K562 (cell line): ENCODE measurements around the gene TLX3.

Experiments used
- ATF3 ChIP-seq, 2 experiments: fragments of 450-650 bp in 1 of 2; sonication (generic) in 1 of 2; formaldehyde crosslinking in 1 of 2; IDR thresholded peaks in 1 of 2; conservative IDR thresholded peaks in 1 of 2; 2 replicates each; pipeline versions ENCODE4 v1.6.1 to v1.8.1; 2016 to 2023; ENCODE audit warnings: mild to moderate bottlenecking in 2 of 2, moderate library complexity in 2 of 2, inconsistent platforms in 1 of 2, missing genetic modification reagents in 1 of 2
- CEBPB ChIP-seq: fragments of 450-650 bp; IDR thresholded peaks from 2 replicates; pipeline ENCODE4 v1.6.1; 2016; ENCODE audit warnings: missing genetic modification characterization, missing compliant biosample characterization
- KDM2B ChIP-seq: fragments of 250-450 bp; sonication (Bioruptor Pico); IDR thresholded peaks from 2 replicates; pipeline ENCODE4 v1.8.0; 2021; ENCODE audit warnings: mild to moderate bottlenecking, moderate library complexity
- NCOA1 ChIP-seq: fragments of 450-650 bp; IDR thresholded peaks from 2 replicates; pipeline ENCODE4 v1.6.1; 2016; ENCODE audit warnings: low read depth
- TAF7 ChIP-seq: fragments of 450-650 bp; IDR thresholded peaks from 2 replicates; pipeline ENCODE4 v1.6.1; 2016; ENCODE audit warnings: missing genetic modification characterization, missing compliant biosample characterization
- YY1 ChIP-seq, 3 experiments: IDR thresholded peaks; 2 replicates each; pipeline ENCODE4 v1.6.1; 2011; ENCODE audit warnings: low read length in 2 of 3, mild to moderate bottlenecking in 2 of 3, moderate library complexity in 2 of 3, borderline replicate concordance in 1 of 3, control low read depth in 1 of 3, low read depth in 1 of 3; ENCODE audit not compliant: insufficient read depth in 3 of 3, insufficient replicate concordance in 2 of 3, control insufficient read depth in 1 of 3, insufficient read length in 1 of 3; ENCODE audit errors: extremely low read depth in 1 of 3
- ZNF274 ChIP-seq: IDR thresholded peaks from 2 replicates; pipeline ENCODE4 v1.6.1; 2011; ENCODE audit warnings: low read depth, mild to moderate bottlenecking, low read length, moderate library complexity, borderline replicate concordance
- ZNF76 ChIP-seq: fragments of 250-450 bp; sonication (Bioruptor Pico); IDR thresholded peaks from 2 replicates; pipeline ENCODE4 v1.4.0; 2020; ENCODE audit warnings: mild to moderate bottlenecking, moderate library complexity, borderline replicate concordance
- TF ChIP-seq, protein P1 (sequence below), 3 experiments: IDR thresholded peaks in 2 of 3; conservative IDR thresholded peaks in 1 of 3; 2 replicates each; pipeline ENCODE4 v1.5.1; 2011 to 2012; ENCODE audit warnings: low read length in 3 of 3, mild to moderate bottlenecking in 3 of 3, control low read depth in 2 of 3, improper control_type of control experiment in 1 of 3, inconsistent platforms in 1 of 3, low read depth in 1 of 3, mixed read lengths in 1 of 3, moderate library complexity in 1 of 3; ENCODE audit not compliant: insufficient read depth in 2 of 3
- TF ChIP-seq, protein P2 (sequence below): sonication (generic); formaldehyde crosslinking; IDR thresholded peaks from 2 replicates; pipeline ENCODE4 v1.8.1; 2022; ENCODE audit warnings: missing genetic modification reagents

DNA sequence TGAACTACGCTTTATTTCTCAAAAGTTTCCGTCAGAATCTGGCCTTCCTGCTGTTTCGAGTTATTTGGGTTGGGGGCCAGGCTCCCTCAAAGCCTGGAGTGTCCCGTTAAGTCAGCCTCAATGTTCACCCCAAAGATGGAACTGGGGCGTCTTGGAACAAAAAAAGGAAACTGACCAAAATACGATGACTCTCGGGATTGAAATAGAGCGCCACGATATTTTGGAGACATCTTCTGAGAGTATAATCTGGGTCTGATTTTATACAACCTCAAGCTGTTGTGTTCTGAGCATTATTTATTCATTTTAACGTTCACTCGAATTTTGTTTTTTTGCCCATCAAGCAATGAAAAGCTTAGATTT lies 28.1 kb downstream of the TLX3 start:
- TF ChIP-seq CEBPB (tag) (no peak), ATF3 (IDR thresholded peaks at IDR 0.05) (no peak), ATF3 (CRISPR knock-in tag; conservative IDR thresholded peaks at IDR 0.05) (no peak), TAF7 (tag) (no peak), YY1 (IDR thresholded peaks at IDR 0.05; ENCODE audit: borderline replicate concordance in 1 of 3, control insufficient read depth in 1 of 3, extremely low read depth in 1 of 3, insufficient read depth in 3 of 3, insufficient read length in 1 of 3, insufficient replicate concordance in 2 of 3, low read depth in 1 of 3, low read length in 2 of 3) (no peak), NCOA1 (no peak), ZNF76 (CRISPR knock-in tag) (no peak), KDM2B (CRISPR knock-in tag) (no peak), ZNF274 (no peak)
- TF ChIP-seq, protein P1, sequence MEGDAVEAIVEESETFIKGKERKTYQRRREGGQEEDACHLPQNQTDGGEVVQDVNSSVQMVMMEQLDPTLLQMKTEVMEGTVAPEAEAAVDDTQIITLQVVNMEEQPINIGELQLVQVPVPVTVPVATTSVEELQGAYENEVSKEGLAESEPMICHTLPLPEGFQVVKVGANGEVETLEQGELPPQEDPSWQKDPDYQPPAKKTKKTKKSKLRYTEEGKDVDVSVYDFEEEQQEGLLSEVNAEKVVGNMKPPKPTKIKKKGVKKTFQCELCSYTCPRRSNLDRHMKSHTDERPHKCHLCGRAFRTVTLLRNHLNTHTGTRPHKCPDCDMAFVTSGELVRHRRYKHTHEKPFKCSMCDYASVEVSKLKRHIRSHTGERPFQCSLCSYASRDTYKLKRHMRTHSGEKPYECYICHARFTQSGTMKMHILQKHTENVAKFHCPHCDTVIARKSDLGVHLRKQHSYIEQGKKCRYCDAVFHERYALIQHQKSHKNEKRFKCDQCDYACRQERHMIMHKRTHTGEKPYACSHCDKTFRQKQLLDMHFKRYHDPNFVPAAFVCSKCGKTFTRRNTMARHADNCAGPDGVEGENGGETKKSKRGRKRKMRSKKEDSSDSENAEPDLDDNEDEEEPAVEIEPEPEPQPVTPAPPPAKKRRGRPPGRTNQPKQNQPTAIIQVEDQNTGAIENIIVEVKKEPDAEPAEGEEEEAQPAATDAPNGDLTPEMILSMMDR (IDR thresholded peaks at IDR 0.05 in 2 of 3, conservative IDR thresholded peaks at IDR 0.05 in 1 of 3; ENCODE audit: insufficient read depth in 2 of 3, low read depth in 1 of 3, low read length in 3 of 3) = no peak
- TF ChIP-seq, protein P2, sequence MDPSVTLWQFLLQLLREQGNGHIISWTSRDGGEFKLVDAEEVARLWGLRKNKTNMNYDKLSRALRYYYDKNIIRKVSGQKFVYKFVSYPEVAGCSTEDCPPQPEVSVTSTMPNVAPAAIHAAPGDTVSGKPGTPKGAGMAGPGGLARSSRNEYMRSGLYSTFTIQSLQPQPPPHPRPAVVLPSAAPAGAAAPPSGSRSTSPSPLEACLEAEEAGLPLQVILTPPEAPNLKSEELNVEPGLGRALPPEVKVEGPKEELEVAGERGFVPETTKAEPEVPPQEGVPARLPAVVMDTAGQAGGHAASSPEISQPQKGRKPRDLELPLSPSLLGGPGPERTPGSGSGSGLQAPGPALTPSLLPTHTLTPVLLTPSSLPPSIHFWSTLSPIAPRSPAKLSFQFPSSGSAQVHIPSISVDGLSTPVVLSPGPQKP (CRISPR knock-in tag) = no peak
